Osteoblast (primary cell): ENCODE results near the gene MTFMT. TPM values are rescaled to one million over a fixed set of nuclear protein-coding genes. Genes with fewer than 3 reads are reported as not detected.
A peak's percentile ranks its signal among the peaks of the same experiment; 100 is the strongest.
"Not testable (repeated sequence)": the region's sequence is repeated elsewhere in the genome, so short reads cannot be mapped to it uniquely, and the experiment has no call there.

Experiments used
- DNase-seq: peaks from one replicate; pipeline ENCODE4 v3.0.0; 2011; ENCODE audit warnings: low spot score, mixed read lengths; ENCODE audit not compliant: insufficient read length; ENCODE audit errors: missing footprints
- H2AFZ ChIP-seq: 2 replicates; pipeline ENCODE4 v1.6.0; 2011; ENCODE audit warnings: mild to moderate bottlenecking, low read length
- H3K27ac ChIP-seq: 2 replicates; pipeline ENCODE4 v1.5.1; 2011; ENCODE audit warnings: mild to moderate bottlenecking, low read depth, low read length, moderate library complexity
- H3K27me3 ChIP-seq: 2 replicates; pipeline ENCODE4 v1.6.0; 2012; ENCODE audit warnings: mild to moderate bottlenecking, control low read depth, inconsistent platforms, low read length, moderate library complexity; ENCODE audit not compliant: insufficient read depth
- H3K36me3 ChIP-seq: 2 replicates; pipeline ENCODE4 v1.5.1; 2011; ENCODE audit warnings: mild to moderate bottlenecking, low read length, control low read depth, moderate library complexity; ENCODE audit not compliant: insufficient read depth
- H3K4me1 ChIP-seq: 2 replicates; pipeline ENCODE4 v1.5.1; 2011; ENCODE audit warnings: mild to moderate bottlenecking, low read length, control low read depth, moderate library complexity; ENCODE audit not compliant: insufficient read depth
- H3K4me2 ChIP-seq: 2 replicates; pipeline ENCODE4 v1.6.0; 2011; ENCODE audit warnings: mild to moderate bottlenecking, low read length; ENCODE audit not compliant: insufficient read depth
- H3K4me3 ChIP-seq: fragments of 200-600 bp; sonication (generic); 3 replicates; pipeline ENCODE4 v1.5.1; 2012; ENCODE audit warnings: mild to moderate bottlenecking, low read length, inconsistent platforms; ENCODE audit not compliant: insufficient read depth
- H3K79me2 ChIP-seq: 2 replicates; pipeline ENCODE4 v1.6.0; 2012; ENCODE audit warnings: mild to moderate bottlenecking, low read length, control low read depth, inconsistent platforms; ENCODE audit not compliant: insufficient read depth
- H3K9me3 ChIP-seq: 2 replicates; pipeline ENCODE4 v1.5.1; 2011; ENCODE audit warnings: low read depth, low read length, control low read depth
- H4K20me1 ChIP-seq: 2 replicates; pipeline ENCODE4 v1.6.0; 2012; ENCODE audit warnings: mild to moderate bottlenecking, low read length, control low read depth; ENCODE audit not compliant: insufficient read depth
- total RNA-seq: library from RNA; depleted of rRNA; stranded (reverse); fragments of >200 nt; gene quantifications from 2 replicates; pipeline ENCODE4 v1.2.3, GENCODE V29; 2012
- TF ChIP-seq, protein P1 (sequence below): IDR thresholded peaks from 2 replicates; pipeline ENCODE4 v1.5.1; 2011; ENCODE audit warnings: mild to moderate bottlenecking, low read depth, low read length, moderate library complexity; ENCODE audit errors: extremely low read depth

Gene MTFMT
- total RNA-seq, 1 donor, result 31.8 TPM

DNA sequence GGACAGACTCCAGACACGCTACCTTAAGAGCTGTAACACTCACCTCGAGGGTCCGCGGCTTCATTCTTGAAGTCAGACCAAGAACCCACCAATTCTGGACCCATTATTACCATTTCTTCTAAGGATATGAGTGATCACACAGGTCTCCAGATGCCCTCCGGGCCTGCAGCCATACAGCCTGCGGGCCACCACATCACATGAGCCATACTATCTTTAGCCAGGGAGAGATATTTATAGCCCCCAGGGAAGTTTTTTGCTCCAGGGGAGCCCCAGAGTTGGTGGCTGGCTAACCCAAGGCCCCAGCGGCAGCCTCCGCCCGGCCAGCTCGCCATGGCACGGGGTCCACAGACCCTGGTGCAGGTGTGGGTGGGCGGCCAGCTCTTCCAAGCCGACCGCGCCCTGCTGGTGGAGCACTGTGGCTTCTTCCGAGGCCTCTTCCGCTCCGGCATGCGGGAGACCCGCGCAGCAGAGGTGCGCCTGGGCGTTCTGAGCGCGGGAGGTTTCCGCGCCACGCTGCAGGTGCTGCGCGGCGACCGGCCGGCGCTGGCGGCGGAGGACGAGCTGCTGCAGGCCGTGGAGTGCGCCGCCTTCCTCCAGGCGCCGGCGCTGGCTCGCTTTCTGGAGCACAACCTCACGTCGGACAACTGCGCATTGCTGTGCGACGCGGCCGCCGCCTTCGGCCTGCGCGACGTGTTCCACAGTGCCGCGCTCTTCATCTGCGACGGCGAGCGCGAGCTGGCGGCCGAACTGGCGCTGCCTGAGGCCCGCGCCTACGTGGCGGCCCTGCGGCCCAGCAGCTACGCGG lies 47.2 kb upstream of the MTFMT start, which contains the start of gene KBTBD13:
Gene KBTBD13 (plus strand): TSS at position 261 of the 805 bp plus-strand sequence. CDS start 70 bp downstream, at position 331.
- Histone ChIP-seq H2AFZ (no peak within 1 kb of the TSS), H3K79me2 (no peaks in the 10 kb centered on the region), H4K20me1 (no peaks in the 10 kb centered on the region), H3K36me3 (no peaks in the 10 kb centered on the region), H3K4me1 (peaks cover 8% of the 10 kb centered on the region), H3K4me3 (no peak within 1 kb of the TSS), H3K4me2 (no peak within 1 kb of the TSS), H3K9me3 (no peaks in the 10 kb centered on the region), H3K27me3 (peaks cover 6% of the 10 kb centered on the region), H3K27ac (no peak within 1 kb of the TSS)
- DNase-seq, result no peak
- TF ChIP-seq, protein P1, sequence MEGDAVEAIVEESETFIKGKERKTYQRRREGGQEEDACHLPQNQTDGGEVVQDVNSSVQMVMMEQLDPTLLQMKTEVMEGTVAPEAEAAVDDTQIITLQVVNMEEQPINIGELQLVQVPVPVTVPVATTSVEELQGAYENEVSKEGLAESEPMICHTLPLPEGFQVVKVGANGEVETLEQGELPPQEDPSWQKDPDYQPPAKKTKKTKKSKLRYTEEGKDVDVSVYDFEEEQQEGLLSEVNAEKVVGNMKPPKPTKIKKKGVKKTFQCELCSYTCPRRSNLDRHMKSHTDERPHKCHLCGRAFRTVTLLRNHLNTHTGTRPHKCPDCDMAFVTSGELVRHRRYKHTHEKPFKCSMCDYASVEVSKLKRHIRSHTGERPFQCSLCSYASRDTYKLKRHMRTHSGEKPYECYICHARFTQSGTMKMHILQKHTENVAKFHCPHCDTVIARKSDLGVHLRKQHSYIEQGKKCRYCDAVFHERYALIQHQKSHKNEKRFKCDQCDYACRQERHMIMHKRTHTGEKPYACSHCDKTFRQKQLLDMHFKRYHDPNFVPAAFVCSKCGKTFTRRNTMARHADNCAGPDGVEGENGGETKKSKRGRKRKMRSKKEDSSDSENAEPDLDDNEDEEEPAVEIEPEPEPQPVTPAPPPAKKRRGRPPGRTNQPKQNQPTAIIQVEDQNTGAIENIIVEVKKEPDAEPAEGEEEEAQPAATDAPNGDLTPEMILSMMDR, result no peak

DNA sequence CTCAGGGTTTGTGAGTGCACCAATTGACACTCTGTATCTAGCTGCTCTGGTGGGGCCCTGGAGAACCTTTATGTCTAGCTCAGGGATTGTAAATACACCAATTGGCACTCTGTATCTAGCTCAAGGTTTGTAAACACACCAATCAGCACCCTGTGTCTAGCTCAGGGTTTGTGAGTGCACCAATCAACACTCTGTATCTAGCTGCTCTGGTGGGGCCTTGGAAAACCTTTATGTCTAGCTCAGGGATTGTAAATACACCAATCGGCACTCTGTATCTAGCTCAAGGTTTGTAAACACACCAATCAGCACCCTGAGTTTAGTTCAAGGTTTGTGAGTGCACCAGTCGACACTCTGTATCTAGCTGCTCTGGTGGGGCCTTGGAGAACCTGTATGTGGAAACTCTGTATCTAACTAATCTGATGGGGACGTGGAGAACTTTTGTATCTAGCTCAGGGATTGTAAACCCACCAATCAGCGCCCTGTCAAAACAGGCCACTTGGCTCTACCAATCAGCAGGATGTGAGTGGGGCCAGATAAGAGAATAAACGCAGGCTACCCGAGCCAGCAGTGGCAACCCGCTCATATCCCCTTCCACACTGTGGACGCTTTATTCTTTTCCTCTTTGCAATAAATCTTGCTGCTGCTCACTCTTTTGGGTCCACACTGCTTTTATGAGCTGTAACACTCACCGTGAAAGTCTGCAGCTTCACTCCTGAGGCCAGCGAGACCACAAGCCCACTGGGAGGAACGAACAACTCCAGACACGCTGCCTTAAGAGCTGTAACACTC lies 46.4 kb upstream of the MTFMT start:
- not testable (repeated sequence) for H3K4me3 ChIP-seq, H4K20me1 ChIP-seq, H3K27me3 ChIP-seq, H3K9me3 ChIP-seq, H3K79me2 ChIP-seq, H3K4me2 ChIP-seq, H3K36me3 ChIP-seq, DNase-seq, H3K4me1 ChIP-seq, H3K27ac ChIP-seq, H2AFZ ChIP-seq

DNA sequence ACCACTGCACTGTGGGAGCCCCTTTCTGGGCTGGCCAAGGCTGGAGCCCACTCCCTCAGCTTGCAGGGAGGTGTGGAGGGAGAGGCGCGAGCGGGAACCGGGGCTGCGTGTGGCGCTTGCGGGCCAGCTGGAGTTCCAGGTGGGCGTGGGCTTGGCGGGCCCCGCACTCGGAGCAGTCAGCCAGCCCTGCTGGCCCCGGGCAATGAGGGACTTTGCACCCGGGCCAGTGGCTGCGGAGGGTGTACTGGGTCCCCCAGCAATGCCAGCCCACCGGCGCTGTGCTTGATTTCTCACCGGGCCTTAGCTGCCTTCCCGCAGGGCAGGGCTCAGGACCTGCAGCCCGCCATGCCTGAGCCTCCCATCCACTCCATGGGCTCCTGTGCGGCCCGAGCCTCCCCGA lies 45.5 kb upstream of the MTFMT start:
- H3K79me2 ChIP-seq, H4K20me1 ChIP-seq, H3K36me3 ChIP-seq, H3K27ac ChIP-seq, H2AFZ ChIP-seq, H3K4me2 ChIP-seq, H3K4me3 ChIP-seq, H3K27me3 ChIP-seq, H3K4me1 ChIP-seq, DNase-seq, H3K9me3 ChIP-seq: not testable (repeated sequence)

DNA sequence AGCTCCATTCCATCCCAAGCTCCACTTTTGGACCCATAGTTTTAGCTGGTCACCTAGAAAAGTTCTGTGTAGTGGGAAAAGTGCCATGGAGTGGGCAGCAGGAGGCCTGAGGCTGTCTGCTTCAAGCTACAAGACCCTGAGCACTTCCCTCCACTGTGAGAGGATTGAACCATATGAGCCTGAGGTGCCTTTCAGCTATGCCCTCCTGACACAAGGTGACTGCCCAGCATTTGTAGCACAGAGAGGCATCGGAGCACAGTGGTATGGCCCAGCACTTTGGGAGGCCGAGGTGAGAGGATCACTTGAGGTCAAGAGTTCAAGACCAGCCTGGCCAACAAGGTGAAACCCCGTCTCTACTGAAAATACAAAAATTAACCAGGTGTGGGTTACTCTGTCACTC lies 43.2 kb upstream of the MTFMT start:
- DNase-seq, result peak; percentile 77
- Histone ChIP-seq H3K27me3 (peaks cover 7% of the 10 kb centered on the region), H3K4me2 (no peak overlapping the region), H3K36me3 (no peaks in the 10 kb centered on the region), H2AFZ (no peak overlapping the region), H3K4me1 (peaks cover 25% of the 10 kb centered on the region), H3K9me3 (no peaks in the 10 kb centered on the region), H3K79me2 (no peaks in the 10 kb centered on the region), H4K20me1 (no peaks in the 10 kb centered on the region), H3K27ac (no peak overlapping the region), H3K4me3 (no peak overlapping the region)
- TF ChIP-seq, protein P1, result no peak
